HG02943 (cell line): ENCODE data around the gene PTPN14.
A peak's percentile ranks its signal among the peaks of the same experiment; 100 is the strongest.

Source experiments
- ATAC-seq: cut with Tn5 transposase; IDR thresholded peaks from one replicate; pipeline ENCODE4 v1.9.1; 2021; ENCODE audit warnings: mild to moderate bottlenecking, low read depth, moderate library complexity; ENCODE audit not compliant: unreplicated experiment

Gene PTPN14

DNA sequence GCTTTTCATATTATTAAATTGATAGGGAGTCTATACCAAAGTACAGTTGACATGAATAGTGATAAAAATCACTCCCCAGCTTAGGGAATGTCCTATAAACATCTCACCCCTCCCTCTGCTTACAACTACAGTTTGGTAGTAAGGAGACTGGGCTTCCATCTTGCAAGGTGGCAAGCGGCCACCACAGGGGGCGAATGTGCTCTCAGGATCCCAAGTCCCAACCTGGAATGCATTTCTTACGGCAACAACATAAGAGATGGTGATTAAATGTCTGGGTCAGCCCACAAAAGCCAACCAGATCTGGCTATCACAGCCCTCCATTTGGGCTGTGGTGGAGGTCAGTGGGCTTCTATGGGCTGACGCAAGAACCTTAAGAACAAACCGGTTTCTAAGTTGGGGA lies 202.4 kb downstream of the PTPN14 start:
- ATAC-seq: no peak

GRCh38 chr1:214344897-214345296 lies 206.5 kb downstream of the PTPN14 start:
- no peak for ATAC-seq

DNA sequence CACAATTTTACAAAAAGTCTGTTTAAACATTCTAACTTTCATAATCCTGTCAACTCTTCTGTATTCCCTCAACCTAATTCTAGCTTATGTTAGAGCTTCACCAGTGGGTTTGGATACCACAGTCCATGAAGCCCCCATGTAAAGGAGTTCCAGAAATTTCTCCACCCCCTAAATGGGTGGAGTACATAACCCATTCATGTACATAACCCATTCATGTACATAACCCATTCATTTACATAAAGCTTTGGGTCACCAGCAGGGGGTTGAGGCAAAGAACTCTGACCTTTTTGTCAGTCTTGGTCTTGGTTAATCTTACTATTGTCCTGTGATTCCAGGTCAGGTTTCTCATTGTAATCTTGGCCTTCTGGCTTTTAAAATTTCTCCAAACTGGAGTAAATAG lies 208.9 kb downstream of the PTPN14 start:
- ATAC-seq: no peak

DNA sequence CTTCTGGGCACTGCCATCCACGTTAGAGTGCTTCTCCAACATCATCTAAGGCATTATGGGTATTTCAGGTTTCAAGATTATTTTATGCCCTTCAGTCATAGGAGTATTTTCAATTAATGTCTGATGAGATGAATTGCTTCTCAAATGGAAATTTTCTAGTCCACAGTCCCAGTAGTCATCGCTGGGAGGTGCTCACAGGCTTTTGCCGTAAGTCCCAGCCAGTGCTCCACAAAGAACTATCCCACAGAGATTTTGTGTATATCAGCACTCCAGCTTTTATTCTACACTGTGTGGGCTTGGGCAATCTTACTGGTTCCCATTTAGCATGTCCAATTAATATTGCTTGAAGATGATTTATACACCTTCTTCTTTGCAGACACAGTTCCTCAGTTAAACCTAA lies 209.5 kb downstream of the PTPN14 start:
- no peak for ATAC-seq

GRCh38 chr1:214341459-214341858 lies 209.9 kb downstream of the PTPN14 start:
- ATAC-seq: no peak

DNA sequence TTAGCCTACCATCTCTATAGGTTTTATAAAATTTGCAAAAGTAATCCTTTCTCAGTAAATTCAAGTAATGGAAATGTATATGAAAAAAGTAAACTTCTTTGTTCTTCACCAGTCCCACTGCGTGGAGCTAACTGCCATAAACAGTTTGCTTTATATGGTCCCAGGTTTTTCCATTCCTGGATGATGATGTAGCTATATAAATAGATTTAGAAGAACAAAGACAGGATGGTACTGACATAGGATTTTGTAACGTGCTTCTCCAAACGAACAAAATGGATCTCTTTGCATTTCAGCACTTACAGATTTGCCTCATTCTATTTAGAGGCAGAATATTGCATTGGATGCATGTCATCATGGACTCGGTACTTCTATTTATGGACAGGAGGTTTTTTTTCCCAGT lies 213.2 kb downstream of the PTPN14 start:
- no peak for ATAC-seq

GRCh38 chr1:214337511-214337910 lies 213.9 kb downstream of the PTPN14 start:
- ATAC-seq: no peak

GRCh38 chr1:214337015-214337414 lies 214.4 kb downstream of the PTPN14 start:
- no peak for ATAC-seq

DNA sequence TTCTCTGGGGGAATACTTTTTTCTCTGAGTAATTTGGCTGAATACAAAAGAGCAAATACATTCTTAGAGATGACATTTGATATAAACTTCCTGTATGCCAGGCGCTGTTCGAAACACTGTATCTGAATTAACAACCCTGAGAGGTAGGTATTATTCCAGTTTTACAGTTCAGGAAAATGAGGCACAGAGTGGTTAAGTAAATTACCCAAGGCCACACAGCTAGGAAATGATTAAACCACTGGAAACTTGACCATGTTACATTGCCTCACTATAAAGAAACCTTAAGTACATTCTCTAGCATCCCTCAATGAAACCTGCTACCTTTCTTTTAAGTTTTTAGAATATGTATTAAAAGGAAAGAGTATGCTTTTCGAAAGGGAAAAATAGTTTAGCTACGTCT lies 215.8 kb downstream of the PTPN14 start:
- ATAC-seq: no peak

DNA sequence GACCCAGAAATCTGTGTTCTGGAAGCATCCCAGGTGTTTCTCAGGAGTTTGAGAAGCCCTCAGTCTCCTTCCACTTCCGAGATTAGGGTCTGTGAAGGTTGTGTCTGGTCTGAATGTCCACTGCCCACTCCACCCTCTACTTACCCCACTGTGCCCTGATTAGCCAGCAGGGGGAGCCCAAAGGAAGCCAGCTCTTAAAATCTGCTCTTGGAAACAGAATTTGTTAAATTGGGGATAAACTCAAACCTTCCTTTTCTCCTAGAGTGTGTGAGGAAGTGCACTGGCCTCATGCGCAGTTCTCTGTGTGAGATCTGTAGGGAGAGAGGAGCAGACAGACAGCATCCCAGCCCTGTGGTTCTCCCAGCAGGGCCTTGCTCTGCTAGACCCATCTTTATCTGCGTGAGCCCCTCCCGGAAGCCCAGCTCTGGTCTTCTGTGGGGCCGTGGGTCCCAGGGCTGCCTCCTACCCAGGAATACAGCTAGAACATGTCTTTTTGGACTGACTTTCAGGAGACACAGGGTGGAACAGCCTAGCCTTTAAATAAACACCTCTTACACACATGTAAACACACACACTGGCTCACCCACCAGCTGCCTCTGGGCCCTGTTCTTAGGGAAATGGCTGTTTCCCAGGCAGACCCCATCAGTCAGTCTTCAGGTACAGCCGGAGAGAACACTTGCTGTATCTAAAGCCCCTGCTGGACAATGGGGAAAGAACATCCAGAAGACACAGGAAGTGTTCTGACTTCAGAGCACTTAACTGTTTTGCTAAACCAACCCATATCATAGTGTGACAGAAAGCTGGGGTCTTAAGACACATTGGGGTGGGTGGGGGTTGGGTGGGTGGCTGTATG lies 218.2 kb downstream of the PTPN14 start:
- peak; percentile 38 for ATAC-seq

DNA sequence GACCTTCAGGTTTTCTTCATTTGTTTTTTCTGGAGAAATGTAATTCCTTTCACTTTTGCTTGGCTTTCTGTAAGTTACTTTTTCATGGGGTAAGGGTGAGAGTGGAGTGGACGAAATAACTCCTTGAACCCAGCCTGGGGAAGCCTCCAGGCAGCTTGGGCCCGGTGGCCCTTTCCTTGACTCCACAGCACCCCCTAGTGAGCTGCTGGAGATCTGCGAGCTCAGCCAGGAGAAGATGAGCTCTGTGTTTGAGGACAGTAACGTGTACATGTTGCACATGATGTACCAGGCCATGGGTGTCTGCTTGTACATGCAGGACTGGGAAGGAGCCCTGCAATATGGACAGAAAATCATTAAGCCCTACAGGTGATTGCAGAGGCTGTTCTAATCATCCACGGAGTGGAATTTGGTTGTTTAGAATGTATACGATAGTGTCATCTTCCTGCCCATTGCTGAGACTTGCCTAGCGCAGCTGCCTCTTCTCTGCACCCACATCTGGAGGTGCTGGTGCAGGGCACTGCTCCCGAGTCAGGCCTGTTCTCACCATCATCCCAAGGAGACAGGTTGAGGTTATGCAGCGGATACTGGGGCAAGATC lies 219.5 kb downstream of the PTPN14 start:
- ATAC-seq: no peak

DNA sequence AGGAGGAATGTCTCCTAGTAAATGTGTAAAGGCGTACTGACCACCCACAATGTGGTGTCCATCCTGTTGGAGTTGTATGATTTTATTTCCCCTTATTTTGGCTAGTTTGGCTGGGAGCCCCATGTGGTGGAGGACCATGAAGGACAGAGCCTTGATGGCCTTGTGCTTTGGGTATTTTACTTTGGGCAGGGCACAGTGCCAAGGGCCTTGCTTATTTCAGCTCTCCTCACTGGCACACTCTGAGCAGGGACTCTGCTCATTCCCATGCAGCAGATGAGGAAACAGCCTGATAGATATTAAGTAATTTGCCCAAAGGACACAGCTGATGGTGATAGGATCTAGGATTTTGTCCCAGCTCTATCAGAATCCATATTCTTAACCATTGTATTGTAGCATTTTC lies 220.2 kb downstream of the PTPN14 start:
- no peak for ATAC-seq

GRCh38 chr1:214330715-214331114 lies 220.7 kb downstream of the PTPN14 start:
- ATAC-seq: no peak

DNA sequence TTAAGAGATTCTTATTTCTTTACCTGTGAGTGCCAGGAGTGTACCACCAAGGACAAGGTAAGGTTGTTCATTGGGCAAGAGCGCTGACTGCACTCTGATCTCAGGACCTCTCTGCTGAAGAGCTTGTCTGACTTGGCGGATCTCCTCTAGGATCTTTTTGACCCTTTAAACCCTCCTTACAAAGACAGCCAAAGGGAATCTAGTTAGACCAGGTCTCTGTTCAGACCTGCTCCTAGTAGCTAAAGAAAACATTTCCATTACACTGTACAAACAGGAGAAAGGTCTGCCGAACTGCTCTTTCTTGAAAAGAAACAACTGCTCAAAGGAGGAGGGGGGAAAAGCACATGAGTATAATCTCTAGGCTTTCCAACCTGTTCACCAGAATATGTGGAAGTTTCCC lies 221.2 kb downstream of the PTPN14 start:
- no peak for ATAC-seq

DNA sequence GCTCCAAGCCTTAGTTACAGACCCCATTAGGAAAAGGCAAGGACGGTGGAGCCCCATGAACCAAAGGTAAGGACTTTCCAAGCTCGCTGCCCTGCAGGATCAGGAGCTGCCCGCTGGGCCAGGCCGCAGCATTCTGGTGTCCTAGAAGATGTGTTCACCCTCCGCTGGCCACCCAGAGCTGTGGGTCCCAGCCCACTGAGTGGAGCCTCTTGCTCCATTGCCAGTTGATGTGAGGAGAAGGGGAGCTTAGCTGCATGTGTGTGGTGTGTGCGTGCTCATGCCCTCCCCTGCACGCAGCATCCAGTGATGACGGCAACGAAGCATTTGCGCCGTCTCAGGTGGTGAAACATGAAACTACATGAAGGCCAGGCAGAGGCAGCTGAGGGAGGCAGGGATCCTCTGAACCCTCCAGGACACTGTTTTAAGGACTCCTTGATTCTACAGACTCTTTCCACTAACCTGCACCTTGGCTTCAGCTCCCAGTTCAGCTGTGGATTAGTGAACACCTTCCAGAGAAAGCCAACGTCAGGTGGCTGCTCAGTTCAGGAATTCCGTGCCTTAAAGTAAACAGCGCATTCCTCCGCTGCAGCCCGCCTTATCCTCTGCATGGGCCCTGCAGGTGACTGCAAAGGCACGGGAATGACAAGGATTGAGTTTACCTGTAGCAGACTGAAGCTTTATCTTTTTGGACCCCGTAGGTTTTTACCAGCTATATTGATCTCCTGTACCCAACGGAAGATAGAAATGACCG lies 221.8 kb downstream of the PTPN14 start:
- ATAC-seq: no peak

GRCh38 chr1:214328770-214329469 lies 222.5 kb downstream of the PTPN14 start:
- peak; percentile 87 for ATAC-seq

GRCh38 chr1:214327514-214327913 lies 223.9 kb downstream of the PTPN14 start:
- no peak for ATAC-seq

GRCh38 chr1:214326406-214326805 lies 225.0 kb downstream of the PTPN14 start:
- ATAC-seq: peak; percentile 58

GRCh38 chr1:214324896-214325800 lies 226.3 kb downstream of the PTPN14 start:
- no peak for ATAC-seq
